ENCODE results near the gene BRIP1.

DNA sequence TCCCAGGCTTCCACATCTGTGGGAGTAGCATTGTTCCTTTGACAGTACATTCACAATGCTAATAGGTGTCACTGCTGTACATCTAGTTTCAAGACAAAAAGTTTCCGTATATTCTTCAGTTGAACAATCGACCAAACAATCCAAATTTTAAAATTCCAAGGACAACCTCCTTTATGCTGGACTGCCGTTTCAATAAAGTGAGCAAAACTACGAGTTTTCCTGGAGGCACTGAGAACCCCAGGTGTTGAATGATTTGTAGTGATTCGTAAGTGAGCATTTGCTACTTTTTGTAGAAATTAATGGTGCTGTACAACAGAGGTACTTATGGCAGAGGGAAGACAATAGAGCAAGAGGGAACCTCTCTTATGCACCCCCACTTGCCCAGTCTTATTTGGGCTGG, 201.1 kb downstream of the BRIP1 start:
- TF ChIP-seq EZH2phosphoT487 (IDR thresholded peaks at IDR 0.05; ENCODE audit: insufficient read depth, low read depth), result no peak
- TF ChIP-seq EZH2 (IDR thresholded peaks at IDR 0.05; ENCODE audit: insufficient read depth, poor library complexity, severe bottlenecking), result no peak

Data from GM23248 (cell line).